BJ (cell line): ENCODE measurements around the gene STK24. TPM values are rescaled to one million over a fixed set of nuclear protein-coding genes. Genes with fewer than 3 reads are reported as not detected.

Source experiments
- CTCF ChIA-PET: fragments of 350-600 bp; formaldehyde crosslinking; extraction: SDS; loops from one replicate; lab custom pipeline; 2021; ENCODE audit warnings: antibody characterized with exemption, inconsistent platforms; lab: Yijun Ruan, JAX
- POLR2A ChIA-PET: fragments of 300-600 bp; sonication (Branson Sonifier 250); formaldehyde crosslinking; extraction: SDS; loops from one replicate; lab custom pipeline; 2021; ENCODE audit warnings: antibody characterized with exemption; lab: Charles Lee
- DNase-seq: peaks from one replicate; pipeline ENCODE4 v3.0.0-alpha.2; 2011; ENCODE audit warnings: low read depth
- H3K27me3 ChIP-seq: 2 replicates; pipeline ENCODE4 v1.6.0; 2011; ENCODE audit warnings: low read length; ENCODE audit not compliant: control insufficient read depth, insufficient read depth
- H3K36me3 ChIP-seq: 2 replicates; pipeline ENCODE4 v1.5.1; 2011; ENCODE audit warnings: low read length; ENCODE audit not compliant: control insufficient read depth, insufficient read depth
- H3K4me3 ChIP-seq: 2 replicates; pipeline ENCODE4 v1.5.1; 2011; ENCODE audit warnings: low read depth, mild to moderate bottlenecking, control low read depth, low read length
- CTCF ChIP-seq: IDR thresholded peaks from 2 replicates; pipeline ENCODE4 v1.5.1; 2011; ENCODE audit warnings: low read depth, mild to moderate bottlenecking, control low read depth, inconsistent platforms, low read length, moderate library complexity; ENCODE audit not compliant: insufficient read depth
- polyA plus RNA-seq: library from polyadenylated mRNA; depleted of rRNA; stranded (reverse); fragments of >200 nt; gene quantifications from 2 replicates; pipeline ENCODE4 v1.2.3, GENCODE V29; 2011

Gene STK24
- polyA plus RNA-seq, 1 experiment: 32.8 TPM

DNA sequence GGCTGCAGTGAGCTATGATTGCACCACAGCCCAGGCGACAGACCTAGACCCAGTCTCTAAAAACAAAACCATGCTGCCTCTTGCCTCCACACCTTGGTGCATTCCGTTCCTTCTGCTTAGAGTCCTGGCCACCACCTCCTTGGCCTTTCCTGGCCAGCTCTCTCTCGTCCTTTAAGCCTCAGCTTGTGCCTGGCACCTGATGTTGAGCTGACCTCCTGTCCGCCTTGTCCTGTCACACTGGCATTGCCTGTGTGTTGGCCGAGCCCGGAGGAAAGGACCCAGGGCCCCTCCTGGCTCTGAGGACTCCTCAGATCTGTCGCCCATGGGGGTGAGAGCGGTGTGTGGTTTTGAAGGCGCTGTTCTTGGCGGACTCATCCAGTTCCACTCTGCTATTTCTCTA is 143.3 kb downstream of the STK24 start:
- ChIA-PET CTCF (interaction anchor here (0.6 to 1.2 kb wide), 2 partner anchors 12 to 260 kb away, joined by 3 to 4 read pairs; no protein-coding TSS in a partner anchor), POLR2A (no interaction called here)
- Histone ChIP-seq H3K4me3 (no peak overlapping the region), H3K36me3 (peaks cover 17% of the 10 kb centered on the region), H3K27me3 (no peaks in the 10 kb centered on the region)
- TF ChIP-seq CTCF: no peak
- DNase-seq: no peak

DNA sequence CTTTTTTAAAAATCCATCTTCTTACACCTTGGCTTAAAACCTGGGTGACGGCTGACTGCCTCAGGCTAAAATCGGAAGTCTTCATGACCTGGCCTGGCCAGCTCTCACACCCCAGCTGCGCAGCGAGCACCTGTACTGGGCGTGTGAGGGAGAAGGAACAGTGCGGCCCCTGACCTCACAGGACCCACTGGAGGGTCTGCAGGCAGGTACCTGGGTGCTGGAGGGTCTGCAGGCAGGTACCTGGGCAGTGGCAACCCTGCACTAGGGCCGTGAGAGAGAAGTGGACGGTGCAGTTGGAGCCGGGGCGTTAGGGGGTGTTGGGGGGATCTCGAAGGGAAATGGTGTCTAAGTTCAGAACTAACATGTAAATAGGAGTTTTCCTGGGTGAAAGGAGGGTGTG is 144.3 kb downstream of the STK24 start:
- TF ChIP-seq CTCF: no peak
- H3K36me3 ChIP-seq: peaks cover 16% of the 10 kb centered on the region
- ChIA-PET CTCF (interaction anchor here (2.5 kb wide), 1 partner anchor 12 kb away, joined by 9 read pairs; no protein-coding TSS in a partner anchor), POLR2A (no interaction called here)
- H3K27me3 ChIP-seq: no peaks in the 10 kb centered on the region
- no peak for DNase-seq
- no peak overlapping the region for H3K4me3 ChIP-seq

- no peak for TF ChIP-seq CTCF
- Histone ChIP-seq H3K4me3 (no peak overlapping the region), H3K27me3 (no peaks in the 10 kb centered on the region), H3K36me3 (peaks cover 13% of the 10 kb centered on the region)
- CTCF ChIA-PET: interaction anchor here (0.6 to 2.5 kb wide), 8 partner anchors 10 to 577 kb away, joined by 3 to 9 read pairs (median 4); no protein-coding TSS in a partner anchor
- DNase-seq: no peak
- POLR2A ChIA-PET: interaction anchor here (0.6 kb wide), 1 partner anchor 199 kb away, joined by 3 read pairs; no protein-coding TSS in a partner anchor
Measured at GRCh38 chr13:98429977-98430736, 146.8 kb downstream of the STK24 start.

- no peak for DNase-seq
- ChIA-PET CTCF (interaction anchor here (0.6 kb wide), 1 partner anchor 13 kb away, joined by 3 read pairs; no protein-coding TSS in a partner anchor), POLR2A (no interaction called here)
- Histone ChIP-seq H3K36me3 (peaks cover 13% of the 10 kb centered on the region), H3K4me3 (no peak overlapping the region), H3K27me3 (no peaks in the 10 kb centered on the region)
- TF ChIP-seq CTCF: no peak
Measured at GRCh38 chr13:98429531-98429930, 147.4 kb downstream of the STK24 start.

GRCh38 chr13:98429081-98429480 is 147.8 kb downstream of the STK24 start:
- ChIA-PET CTCF (no interaction called here), POLR2A (no interaction called here)
- no peaks in the 10 kb centered on the region for H3K27me3 ChIP-seq
- no peak overlapping the region for H3K4me3 ChIP-seq
- no peak for DNase-seq
- TF ChIP-seq CTCF: no peak
- H3K36me3 ChIP-seq: peaks cover 16% of the 10 kb centered on the region
